K562 (cell line): Measurements from ENCODE around the gene KIAA0040. TPM values are rescaled to one million over a fixed set of nuclear protein-coding genes. Genes with fewer than 3 reads are reported as not detected.
A peak's percentile ranks its signal among the peaks of the same experiment; 100 is the strongest.

Source experiments
- CBX1 ChIP-seq: sonication (generic); IDR thresholded peaks from 2 replicates; pipeline ENCODE4 v1.6.1; 2016; ENCODE audit warnings: antibody characterized with exemption, low read depth, mild to moderate bottlenecking
- CREB3L1 ChIP-seq: fragments of 450-650 bp; IDR thresholded peaks from 2 replicates; pipeline ENCODE4 v1.6.1; 2014; ENCODE audit warnings: low read depth, mild to moderate bottlenecking, moderate library complexity, borderline replicate concordance
- GATAD2A ChIP-seq: fragments of 450-650 bp; IDR thresholded peaks from 2 replicates; pipeline ENCODE4 v1.6.1; 2017
- MTF1 ChIP-seq: fragments of 250-450 bp; sonication (Bioruptor Pico); IDR thresholded peaks from 2 replicates; pipeline ENCODE4 v1.9.0; 2021; ENCODE audit warnings: moderate library complexity, mild to moderate bottlenecking, inconsistent platforms, borderline replicate concordance
- NEUROD1 ChIP-seq: fragments of 150-350 bp; IDR thresholded peaks from 2 replicates; pipeline ENCODE4 v1.6.1; 2014; ENCODE audit warnings: borderline replicate concordance, low read length, low read depth; ENCODE audit not compliant: partially characterized antibody
- PKNOX1 ChIP-seq: fragments of 450-650 bp; IDR thresholded peaks from 2 replicates; pipeline ENCODE4 v1.6.1; 2016
- RBM34 ChIP-seq: fragments of 200-400 bp; formaldehyde crosslinking; IDR thresholded peaks from 2 replicates; pipeline ENCODE4 v1.6.1; 2018; ENCODE audit warnings: low read length, borderline replicate concordance; ENCODE audit not compliant: insufficient read depth
- SAFB ChIP-seq: fragments of 200-400 bp; formaldehyde crosslinking; IDR thresholded peaks from 2 replicates; pipeline ENCODE4 v1.6.1; 2017; ENCODE audit warnings: low read depth, low read length, borderline replicate concordance
- SETDB1 ChIP-seq: IDR thresholded peaks from one replicate; pipeline ENCODE4 v1.6.1; 2012; ENCODE audit warnings: low read length, control low read depth, inconsistent platforms
- SP1 ChIP-seq: sonication (generic); formaldehyde crosslinking; IDR thresholded peaks from 2 replicates; pipeline ENCODE4 v1.8.1; 2022; ENCODE audit warnings: mild to moderate bottlenecking, missing genetic modification reagents
- TAF15 ChIP-seq: fragments of 200-400 bp; formaldehyde crosslinking; IDR thresholded peaks from 2 replicates; pipeline ENCODE4 v1.6.1; 2017; ENCODE audit warnings: mild to moderate bottlenecking, low read depth, low read length, moderate library complexity
- TRIM25 ChIP-seq: fragments of 450-650 bp; IDR thresholded peaks from 2 replicates; pipeline ENCODE4 v1.7.0; 2016; ENCODE audit warnings: borderline replicate concordance
- ZBTB17 ChIP-seq: fragments of 450-650 bp; formaldehyde crosslinking; IDR thresholded peaks from 2 replicates; pipeline ENCODE4 v1.4.0; 2020; ENCODE audit warnings: mild to moderate bottlenecking
- ZBTB2 ChIP-seq: fragments of 450-650 bp; IDR thresholded peaks from 2 replicates; pipeline ENCODE4 v1.6.1; 2016; ENCODE audit warnings: antibody characterized with exemption
- ZBTB5 ChIP-seq: fragments of 450-650 bp; IDR thresholded peaks from 2 replicates; pipeline ENCODE4 v1.6.1; 2017; ENCODE audit warnings: antibody characterized with exemption
- ZNF134 ChIP-seq: fragments of 250-450 bp; sonication (Bioruptor Pico); conservative IDR thresholded peaks from 2 replicates; pipeline ENCODE4 v1.4.0; 2020
- ZNF347 ChIP-seq: fragments of 450-650 bp; formaldehyde crosslinking; IDR thresholded peaks from 2 replicates; pipeline ENCODE4 v1.4.0; 2020; ENCODE audit warnings: low read depth, mild to moderate bottlenecking, moderate library complexity
- ZNF583 ChIP-seq: fragments of 250-450 bp; sonication (Bioruptor Pico); IDR thresholded peaks from 2 replicates; pipeline ENCODE4 v1.4.0; 2020
- ZNF79 ChIP-seq: fragments of 250-450 bp; sonication (Bioruptor Pico); IDR thresholded peaks from 2 replicates; pipeline ENCODE4 v1.4.0; 2020; ENCODE audit warnings: low read depth, mild to moderate bottlenecking, moderate library complexity
- polyA plus RNA-seq, 8 experiments: library from polyadenylated mRNA; depleted of rRNA in 4 of 8; stranded (reverse) in 5 of 8; unstranded in 3 of 8; fragments of >200 nt; fragmentation: Nextera tagmentation in 2 of 8; fragmentation: Illumina TruSeq in 1 of 8; extraction: Ambion mirVana in 2 of 8; extraction: Trizol in 1 of 8; gene quantifications; 2 replicates each; pipeline versions ENCODE4 v1.2.1 to v1.2.3, GENCODE V29; 2011 to 2014; ENCODE audit warnings: inconsistent platforms in 1 of 8, missing spikeins in 1 of 8
- total RNA-seq, 7 experiments: library from RNA; depleted of rRNA in 6 of 7; stranded (reverse); fragments of >200 nt in 6 of 7; fragmentation: Illumina TruSeq in 2 of 7; extraction: Trizol in 2 of 7; gene quantifications; 2 replicates each; pipeline versions ENCODE4 v1.2.1 to v1.2.3, GENCODE V29; 2011 to 2021; ENCODE audit warnings: low replicate concordance in 1 of 7

KIAA0040 gene
- total and polyA plus RNA-seq, 9 of the 15 experiments (the other 6 are each of a cell fraction or from before 2014, with no cell fraction given): 3.4 to 13.6 (median 7.1) TPM

GRCh38 chr1:175192630-175193526 lies at the start of gene KIAA0040 (continued):
- no peak for TF ChIP-seq CBX1
- no peak for TF ChIP-seq MTF1 (CRISPR knock-in tag)
- TF ChIP-seq RBM34: no peak
- TF ChIP-seq NEUROD1: no peak
- TF ChIP-seq PKNOX1: peak; percentile 66; the same call in 1 of the 2 replicates
- TF ChIP-seq ZBTB2: no peak
- TF ChIP-seq TAF15: no peak
- TF ChIP-seq ZBTB17 (CRISPR knock-in tag): no peak
- TF ChIP-seq SP1 (CRISPR knock-in tag): peak; percentile 79
- no peak for TF ChIP-seq SAFB
- no peak for TF ChIP-seq ZBTB5
- no peak for TF ChIP-seq ZNF347 (CRISPR knock-in tag)
- TF ChIP-seq CREB3L1: no peak
- no peak for TF ChIP-seq SETDB1
- no peak for TF ChIP-seq ZNF79 (CRISPR knock-in tag)
- no peak for TF ChIP-seq ZNF583
- TF ChIP-seq ZNF134 (CRISPR knock-in tag): no peak
- no peak for TF ChIP-seq TRIM25
- no peak for TF ChIP-seq GATAD2A
